ENCODE data around the gene SYNPR. TPM values are rescaled to one million over a fixed set of nuclear protein-coding genes. Genes with fewer than 3 reads are reported as not detected.

The SYNPR gene
- total RNA-seq, 4 donors from 2014 or later = not detected

- no peak for TF ChIP-seq EP300 (IDR thresholded peaks at IDR 0.05)
- TF ChIP-seq CTCF (IDR thresholded peaks at IDR 0.05) = no peak
- TF ChIP-seq POLR2AphosphoS5 (IDR thresholded peaks at IDR 0.05) = no peak
- TF ChIP-seq POLR2A (IDR thresholded peaks at IDR 0.05) = no peak
- H3K9me3 ChIP-seq = no peaks in the 10 kb centered on the region
- H3K4me3 ChIP-seq = no peak overlapping the region
- no peak for DNase-seq (ENCODE audit: low spot score in 2 of 2)
- no peaks in the 10 kb centered on the region for H3K4me1 ChIP-seq
- no peak overlapping the region for H3K27ac ChIP-seq
- WGBS = 26% methylated on average over 4 of the region's 4 CpGs
- H3K36me3 ChIP-seq = no peaks in the 10 kb centered on the region
- H3K27me3 ChIP-seq = no peaks in the 10 kb centered on the region
Measured at GRCh38 chr3:63562323-63562722, 284.2 kb downstream of the SYNPR start.

- DNase-seq (ENCODE audit: low spot score in 2 of 2) = no peak
- Histone ChIP-seq H3K27ac (no peak overlapping the region), H3K36me3 (no peaks in the 10 kb centered on the region), H3K4me1 (no peaks in the 10 kb centered on the region), H3K9me3 (no peaks in the 10 kb centered on the region), H3K27me3 (no peaks in the 10 kb centered on the region), H3K4me3 (no peak overlapping the region)
- TF ChIP-seq CTCF (IDR thresholded peaks at IDR 0.05) (no peak), POLR2A (IDR thresholded peaks at IDR 0.05) (no peak), POLR2AphosphoS5 (IDR thresholded peaks at IDR 0.05) (no peak), EP300 (IDR thresholded peaks at IDR 0.05) (no peak)
Measured at GRCh38 chr3:63563572-63563971, 285.5 kb downstream of the SYNPR start.

GRCh38 chr3:63565220-63565619 is 287.1 kb downstream of the SYNPR start:
- H3K27me3 ChIP-seq = no peaks in the 10 kb centered on the region
- WGBS = 65% methylated on average over 6 of the region's 6 CpGs
- no peak for DNase-seq (ENCODE audit: low spot score in 2 of 2)
- H3K36me3 ChIP-seq = no peaks in the 10 kb centered on the region
- no peaks in the 10 kb centered on the region for H3K9me3 ChIP-seq
- TF ChIP-seq POLR2A (IDR thresholded peaks at IDR 0.05) (no peak), POLR2AphosphoS5 (IDR thresholded peaks at IDR 0.05) (no peak), EP300 (IDR thresholded peaks at IDR 0.05) (no peak), CTCF (IDR thresholded peaks at IDR 0.05) (no peak)
- no peak overlapping the region for H3K4me3 ChIP-seq
- no peaks in the 10 kb centered on the region for H3K4me1 ChIP-seq
- H3K27ac ChIP-seq = no peak overlapping the region

- no peaks in the 10 kb centered on the region for H3K27me3 ChIP-seq
- H3K4me1 ChIP-seq = peaks cover 4% of the 10 kb centered on the region
- 64% methylated on average over 3 of the region's 3 CpGs for WGBS
- no peak overlapping the region for H3K4me3 ChIP-seq
- H3K27ac ChIP-seq = no peak overlapping the region
- no peaks in the 10 kb centered on the region for H3K9me3 ChIP-seq
- DNase-seq (ENCODE audit: low spot score in 2 of 2) = no peak
- no peak for TF ChIP-seq POLR2AphosphoS5 (IDR thresholded peaks at IDR 0.05)
- TF ChIP-seq EP300 (IDR thresholded peaks at IDR 0.05) = no peak
- no peak for TF ChIP-seq POLR2A (IDR thresholded peaks at IDR 0.05)
- no peaks in the 10 kb centered on the region for H3K36me3 ChIP-seq
Measured at GRCh38 chr3:63571682-63572081, 293.6 kb downstream of the SYNPR start.

GRCh38 chr3:63576846-63577245 is 298.7 kb downstream of the SYNPR start:
- Histone ChIP-seq H3K4me3 (no peak overlapping the region), H3K9me3 (no peaks in the 10 kb centered on the region), H3K36me3 (no peaks in the 10 kb centered on the region), H3K4me1 (peaks cover 17% of the 10 kb centered on the region), H3K27ac (no peak overlapping the region), H3K27me3 (no peaks in the 10 kb centered on the region)
- DNase-seq (ENCODE audit: low spot score in 2 of 2) = no peak
- 54% methylated on average over 2 of the region's 2 CpGs for WGBS
- TF ChIP-seq CTCF (IDR thresholded peaks at IDR 0.05) (no peak), POLR2AphosphoS5 (IDR thresholded peaks at IDR 0.05) (no peak), EP300 (IDR thresholded peaks at IDR 0.05) (no peak), POLR2A (IDR thresholded peaks at IDR 0.05) (no peak)

- no peak for DNase-seq (ENCODE audit: low spot score in 2 of 2)
- no peaks in the 10 kb centered on the region for H3K9me3 ChIP-seq
- no peaks in the 10 kb centered on the region for H3K27me3 ChIP-seq
- TF ChIP-seq EP300 (IDR thresholded peaks at IDR 0.05) (no peak), POLR2AphosphoS5 (IDR thresholded peaks at IDR 0.05) (no peak), CTCF (IDR thresholded peaks at IDR 0.05) (no peak), POLR2A (IDR thresholded peaks at IDR 0.05) (no peak)
- H3K4me1 ChIP-seq = peaks cover 17% of the 10 kb centered on the region
- H3K4me3 ChIP-seq = no peak overlapping the region
- WGBS = 62% methylated on average over 2 of the region's 2 CpGs
- H3K36me3 ChIP-seq = no peaks in the 10 kb centered on the region
- no peak overlapping the region for H3K27ac ChIP-seq
Measured at GRCh38 chr3:63578858-63579257, 300.8 kb downstream of the SYNPR start.

Data from suprapubic skin (tissue), 4 donors.